IPS DF 4.7 (cell line): ENCODE results near the gene KDM4B.
A peak's percentile ranks its signal among the peaks of the same experiment; 100 is the strongest.

Experiments used
- DNase-seq: peaks from one replicate; pipeline ENCODE4 v3.0.0-alpha.2; 2013; ENCODE audit warnings: low spot score; ENCODE audit errors: extremely low read depth

KDM4B gene

GRCh38 chr19:5086725-5087439 is 118.0 kb downstream of the KDM4B start:
- DNase-seq = peak; percentile 33

DNA sequence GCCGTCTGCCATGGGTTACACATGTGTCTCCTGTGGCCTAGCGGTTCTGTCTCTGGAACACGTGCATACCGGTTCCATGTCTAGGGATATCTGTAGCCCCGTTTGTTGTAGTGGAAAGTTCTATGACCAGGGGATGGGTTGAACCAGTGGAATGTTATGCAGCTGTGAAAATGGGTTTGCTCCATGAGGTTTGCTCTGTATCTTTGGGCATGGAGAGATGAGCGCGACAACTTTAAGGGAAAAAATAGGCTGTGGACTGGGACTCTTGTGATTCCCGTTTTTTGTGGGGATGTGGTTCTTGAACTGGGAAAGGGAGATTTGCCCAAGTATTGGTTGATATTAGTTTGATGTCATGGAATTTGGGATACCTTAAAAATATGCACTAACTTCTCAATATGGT is 120.4 kb downstream of the KDM4B start:
- DNase-seq = no peak

- DNase-seq = no peak
These were observed 121.6 kb downstream of the KDM4B start for GRCh38 chr19:5090465-5091017.

DNA sequence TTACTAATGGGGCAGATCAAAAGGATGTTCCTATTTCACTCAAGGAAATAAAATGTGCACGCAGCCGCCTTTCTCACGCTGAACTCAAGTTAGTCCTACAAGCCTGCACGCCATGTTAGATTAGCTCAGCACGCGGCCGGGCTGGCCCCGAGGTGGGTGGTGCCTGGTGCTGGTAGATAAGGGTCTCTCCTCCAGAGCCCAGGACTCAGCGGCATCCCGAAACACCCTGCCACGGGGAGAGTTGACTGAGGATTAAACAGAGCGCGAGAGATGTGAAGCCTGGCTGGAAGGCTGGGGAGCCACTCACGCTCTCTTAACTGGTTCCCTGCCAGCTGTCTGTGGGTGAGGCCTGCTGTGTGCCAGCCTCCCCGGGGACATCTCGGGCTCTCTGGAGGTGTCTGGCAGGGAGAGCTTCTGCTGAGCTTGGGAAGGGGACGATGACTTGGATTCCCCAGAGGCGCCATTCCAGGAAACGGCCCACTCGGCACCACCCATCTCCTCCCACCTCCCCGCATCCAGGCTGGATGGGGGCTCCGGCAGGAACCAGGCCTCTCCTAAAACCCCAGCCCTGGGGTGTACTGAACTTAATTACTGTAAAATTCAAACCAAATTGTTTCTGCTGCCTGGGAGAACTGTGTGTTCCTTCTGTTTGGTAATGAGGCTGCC is 122.2 kb downstream of the KDM4B start:
- DNase-seq = no peak

GRCh38 chr19:5091684-5092480 is 123.0 kb downstream of the KDM4B start:
- DNase-seq = no peak

- no peak for DNase-seq
These were observed 123.5 kb downstream of the KDM4B start for GRCh38 chr19:5092481-5092843.

GRCh38 chr19:5093297-5093928 is 124.5 kb downstream of the KDM4B start:
- DNase-seq = no peak

DNA sequence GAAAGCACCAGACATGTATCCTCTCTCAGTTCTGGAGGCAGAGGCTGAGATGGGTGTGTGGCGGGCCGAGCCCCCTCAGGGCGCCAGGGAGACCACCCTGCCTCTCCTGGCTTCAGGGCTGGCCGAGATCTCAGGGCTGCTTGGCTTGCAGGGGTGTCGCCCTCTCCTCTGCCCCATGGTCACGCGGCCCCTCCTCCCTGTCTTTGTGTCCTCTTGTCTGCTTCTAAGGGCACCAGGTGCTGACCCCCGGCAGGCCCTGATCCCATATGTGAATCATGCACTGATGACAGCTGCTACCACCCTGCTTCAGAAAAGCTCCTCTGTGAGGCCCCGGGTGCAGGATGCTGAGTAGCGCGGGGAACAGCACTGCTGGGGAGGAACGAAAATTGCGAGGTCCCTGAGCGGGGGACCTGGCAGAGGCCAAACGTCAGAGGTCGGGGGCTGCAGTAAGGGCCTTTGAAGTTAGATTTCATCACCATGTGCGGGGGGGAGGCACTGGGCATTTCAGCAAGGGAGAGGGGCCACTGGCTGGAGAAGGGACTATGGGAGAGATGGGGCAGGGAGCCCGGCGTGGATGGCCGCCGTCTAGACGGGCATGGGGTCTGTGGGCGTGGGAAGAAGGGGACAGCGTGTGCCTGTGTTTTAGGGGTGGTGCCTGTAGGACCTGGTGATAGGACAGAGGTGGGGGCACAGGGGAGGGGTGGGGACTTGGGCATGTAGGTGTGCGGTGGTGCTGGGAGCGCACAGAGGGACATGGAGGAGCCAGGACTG is 125.2 kb downstream of the KDM4B start:
- DNase-seq = no peak

DNA sequence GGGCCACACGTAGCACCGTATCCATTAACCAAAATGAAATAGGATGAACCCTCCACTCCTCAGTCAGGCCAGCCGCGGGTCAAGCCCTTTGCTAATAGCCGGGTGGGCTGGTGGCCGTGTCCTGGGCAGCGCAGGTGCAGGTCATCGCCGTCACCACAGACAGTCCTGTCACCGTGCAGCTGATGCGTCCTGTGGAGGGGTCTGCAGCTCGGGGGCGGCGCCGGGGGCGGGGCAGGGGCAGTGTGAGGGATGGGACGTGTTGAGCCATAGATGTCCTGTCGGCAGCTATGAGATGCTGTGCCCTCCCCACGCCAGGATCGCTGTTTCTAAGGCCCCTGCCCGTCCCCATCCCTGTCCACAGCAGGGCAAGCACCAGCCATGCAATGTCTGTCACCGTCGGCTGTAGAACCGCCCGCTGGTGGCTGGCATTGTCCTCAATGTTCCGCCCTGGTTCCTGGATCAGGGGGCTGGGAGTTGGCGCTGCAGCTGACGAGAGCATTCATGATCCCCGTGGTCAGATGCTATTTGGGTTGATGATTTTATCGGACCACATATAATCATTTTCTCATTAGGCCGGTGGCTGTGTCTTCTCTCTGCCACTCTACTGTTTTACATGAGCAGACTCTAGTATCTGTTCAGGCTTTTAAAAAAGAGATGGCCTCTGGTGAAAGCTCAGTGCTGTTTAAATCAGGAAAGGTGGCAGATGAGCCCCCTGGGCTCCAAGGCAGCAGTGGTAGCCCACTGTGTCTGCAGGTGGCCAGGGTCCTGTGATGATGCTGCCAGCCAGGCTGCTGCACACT is 126.1 kb downstream of the KDM4B start:
- DNase-seq = no peak

DNA sequence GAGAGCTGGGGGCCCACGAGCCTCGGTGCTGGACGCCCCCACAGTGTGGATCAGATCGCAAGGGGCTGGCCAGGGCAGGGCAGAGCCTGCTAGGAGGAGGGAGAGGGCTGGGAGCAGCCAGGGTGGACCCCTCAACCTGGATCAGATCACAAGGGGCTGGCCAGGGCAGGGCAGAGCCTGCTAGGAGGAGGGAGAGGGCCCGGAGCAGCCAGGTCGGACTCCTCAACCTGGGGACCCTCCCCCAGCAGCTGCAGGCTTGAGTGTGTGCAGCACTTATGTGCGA is 126.6 kb downstream of the KDM4B start:
- DNase-seq = no peak

DNA sequence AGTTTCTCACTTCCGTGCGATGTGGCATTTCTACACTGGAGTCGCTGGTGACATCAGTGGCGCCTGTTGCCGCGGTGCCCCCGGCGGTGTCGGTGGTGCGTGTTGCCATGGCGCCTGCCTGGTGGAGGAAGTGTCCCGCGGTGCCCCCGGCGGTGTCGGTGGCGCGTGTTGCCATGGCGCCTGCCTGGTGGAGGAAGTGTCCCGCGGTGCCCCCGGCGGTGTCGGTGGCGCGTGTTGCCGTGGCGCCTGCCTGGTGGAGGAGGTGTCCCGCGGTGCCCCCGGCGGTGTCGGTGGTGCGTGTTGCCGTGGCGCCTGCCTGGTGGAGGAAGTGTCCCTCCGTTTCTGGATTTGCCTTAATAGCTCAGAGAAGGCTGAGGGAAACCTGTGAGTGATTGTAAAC is 127.6 kb downstream of the KDM4B start:
- DNase-seq = no peak

GRCh38 chr19:5097331-5097930 is 128.5 kb downstream of the KDM4B start:
- DNase-seq = no peak

DNA sequence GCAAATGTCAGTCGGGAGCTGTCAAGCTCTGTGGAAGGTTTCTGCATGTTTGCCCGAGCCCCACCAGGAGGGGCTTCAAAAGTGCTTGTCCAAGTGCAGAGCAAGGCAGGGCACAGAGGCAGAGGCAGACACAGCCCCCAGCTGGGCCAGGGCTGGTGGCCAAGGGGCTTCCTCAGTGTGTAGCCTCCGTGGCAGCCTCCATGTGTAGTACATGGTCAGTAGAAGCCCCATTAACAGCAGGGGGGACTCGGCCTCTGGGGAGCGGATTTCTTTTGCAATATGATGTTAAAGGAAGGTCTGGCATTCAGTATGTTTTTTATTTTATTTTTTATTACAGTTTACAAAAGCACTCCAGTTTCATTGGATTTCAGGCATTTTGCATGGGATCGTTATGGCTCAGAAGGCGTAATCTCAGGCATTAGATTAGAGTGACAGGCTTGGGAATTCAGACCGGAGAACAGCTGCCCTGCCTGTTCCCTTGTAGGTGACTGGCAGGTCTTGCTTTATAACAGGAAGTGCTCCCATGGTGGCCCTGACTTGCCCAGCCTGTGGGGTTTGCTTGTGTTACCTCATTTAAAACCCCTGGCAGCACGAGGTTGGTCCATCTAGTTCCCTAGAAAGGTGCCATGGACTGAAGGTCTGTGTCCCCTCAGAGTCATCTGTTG is 129.2 kb downstream of the KDM4B start:
- DNase-seq = no peak

DNA sequence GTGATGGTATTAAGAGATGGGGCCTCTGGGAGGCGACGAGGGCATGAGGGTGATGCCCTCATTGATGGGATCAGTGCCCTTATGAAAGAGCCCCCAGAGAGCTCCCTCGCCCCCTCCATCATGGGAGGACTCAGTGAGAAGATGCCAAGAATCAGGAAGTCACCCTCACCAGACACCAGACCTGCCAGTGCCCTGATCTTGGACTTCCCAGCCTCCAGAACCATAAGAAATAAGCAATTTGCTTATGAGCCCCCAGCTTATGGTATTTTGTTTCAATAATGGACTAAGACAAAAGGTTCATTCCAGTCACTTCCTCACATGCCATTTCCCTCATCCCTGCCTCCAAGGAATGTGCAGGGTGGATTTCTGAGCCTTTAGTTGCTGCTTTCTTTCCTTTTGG is 129.7 kb downstream of the KDM4B start:
- DNase-seq = no peak

- no peak for DNase-seq
These were observed 130.8 kb downstream of the KDM4B start for GRCh38 chr19:5099701-5100221.

- no peak for DNase-seq
These were observed 133.0 kb downstream of the KDM4B start for GRCh38 chr19:5101871-5102270.

GRCh38 chr19:5102520-5102919 is 133.6 kb downstream of the KDM4B start:
- no peak for DNase-seq

- DNase-seq = no peak
These were observed 134.3 kb downstream of the KDM4B start for GRCh38 chr19:5103061-5103701.
